Activated CD8-positive, alpha-beta memory T cell treated with anti-CD3 and anti-CD28 coated beads for 24 hours (primary cell): ENCODE data around the gene SPSB2.

Source experiments
- DNase-seq: peaks from one replicate; pipeline ENCODE4 v3.0.0-alpha.2; 2020

Gene SPSB2

DNA sequence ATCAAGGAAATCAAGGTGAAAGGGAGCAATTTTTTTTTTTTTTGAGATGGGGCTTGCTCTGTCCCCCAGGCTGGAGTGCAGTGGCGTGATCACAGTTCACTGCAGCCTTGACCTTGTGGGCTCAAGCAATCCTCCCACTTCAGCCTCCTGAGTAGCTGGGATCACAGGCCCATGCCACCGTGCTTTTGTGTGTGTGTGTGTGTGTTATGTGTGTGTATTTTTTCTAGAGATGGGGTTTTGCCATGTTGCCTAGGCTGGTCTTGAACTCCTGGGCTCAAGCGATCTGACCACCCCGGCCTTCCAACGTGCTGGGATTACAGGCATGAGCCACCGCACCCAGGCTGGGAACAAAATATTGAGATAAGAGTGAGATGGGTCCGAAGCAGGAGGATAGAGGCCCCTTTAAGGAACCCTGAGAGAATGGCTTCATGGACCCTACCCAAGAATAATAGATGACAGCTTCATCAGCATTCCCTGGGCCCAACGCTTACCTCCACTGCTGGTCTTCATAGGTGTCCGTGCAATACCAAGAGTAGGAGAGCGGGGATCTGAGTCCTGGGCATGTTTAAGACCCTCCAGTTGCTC, 23.0 kb downstream of the SPSB2 start:
- DNase-seq: no peak

- DNase-seq: no peak
These were observed 23.7 kb downstream of the SPSB2 start for GRCh38 chr12:6849427-6849826.

GRCh38 chr12:6847676-6848075, 25.4 kb downstream of the SPSB2 start:
- no peak for DNase-seq

- no peak for DNase-seq
These were observed 26.7 kb downstream of the SPSB2 start for GRCh38 chr12:6846316-6846869.

GRCh38 chr12:6845395-6845794, 27.7 kb downstream of the SPSB2 start:
- no peak for DNase-seq

- DNase-seq: no peak
These were observed 29.8 kb downstream of the SPSB2 start for GRCh38 chr12:6843118-6843902.

GRCh38 chr12:6842075-6842474, 31.0 kb downstream of the SPSB2 start:
- no peak for DNase-seq

- no peak for DNase-seq
These were observed 32.2 kb downstream of the SPSB2 start, which contains the start of gene GNB3 for GRCh38 chr12:6840761-6841515. GNB3 (plus strand) TSS chr12:6840925; CDS start chr12:6841288, 363 bp downstream.

DNA sequence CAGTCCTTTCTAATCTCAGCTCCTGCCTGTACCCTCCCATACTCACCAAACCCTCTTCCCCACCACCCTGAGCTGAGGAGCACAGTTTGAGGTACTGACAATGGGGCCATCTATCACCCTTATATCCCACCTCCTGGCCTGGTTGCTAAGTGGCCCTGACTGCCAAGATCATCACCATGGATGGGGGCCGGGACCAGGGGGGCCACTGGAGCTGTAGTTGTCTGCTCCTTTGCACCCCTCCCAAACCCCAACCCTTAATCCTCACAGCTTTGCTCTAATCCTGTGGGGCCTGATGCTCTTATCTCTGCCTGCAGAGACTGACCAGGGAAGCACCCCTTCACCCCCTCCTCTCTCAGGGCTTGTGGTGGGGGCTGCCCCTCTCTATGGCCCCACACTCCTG, 32.8 kb downstream of the SPSB2 start:
- DNase-seq: no peak

- no peak for DNase-seq
These were observed 33.5 kb downstream of the SPSB2 start for GRCh38 chr12:6839482-6840201.

DNA sequence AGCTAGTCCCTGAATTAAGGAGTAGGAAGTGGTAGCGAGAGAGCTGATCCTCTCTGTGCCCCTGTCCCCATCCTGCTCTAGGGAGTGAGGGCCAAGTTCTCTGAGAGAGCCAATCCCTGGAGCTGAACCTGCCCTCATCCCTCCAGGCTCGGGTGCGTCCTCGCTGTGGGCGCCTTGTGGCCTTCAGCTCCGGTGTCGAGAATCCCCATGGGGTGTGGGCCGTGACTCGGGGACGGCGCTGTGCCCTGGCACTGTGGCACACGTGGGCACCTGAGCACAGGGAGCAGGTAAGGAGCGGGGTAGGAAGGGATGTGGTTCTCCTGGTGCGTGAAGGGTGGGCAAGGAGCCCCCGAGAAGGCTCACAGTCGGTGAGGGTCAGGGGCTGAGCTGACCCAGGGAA, 34.2 kb downstream of the SPSB2 start:
- DNase-seq: no peak

DNA sequence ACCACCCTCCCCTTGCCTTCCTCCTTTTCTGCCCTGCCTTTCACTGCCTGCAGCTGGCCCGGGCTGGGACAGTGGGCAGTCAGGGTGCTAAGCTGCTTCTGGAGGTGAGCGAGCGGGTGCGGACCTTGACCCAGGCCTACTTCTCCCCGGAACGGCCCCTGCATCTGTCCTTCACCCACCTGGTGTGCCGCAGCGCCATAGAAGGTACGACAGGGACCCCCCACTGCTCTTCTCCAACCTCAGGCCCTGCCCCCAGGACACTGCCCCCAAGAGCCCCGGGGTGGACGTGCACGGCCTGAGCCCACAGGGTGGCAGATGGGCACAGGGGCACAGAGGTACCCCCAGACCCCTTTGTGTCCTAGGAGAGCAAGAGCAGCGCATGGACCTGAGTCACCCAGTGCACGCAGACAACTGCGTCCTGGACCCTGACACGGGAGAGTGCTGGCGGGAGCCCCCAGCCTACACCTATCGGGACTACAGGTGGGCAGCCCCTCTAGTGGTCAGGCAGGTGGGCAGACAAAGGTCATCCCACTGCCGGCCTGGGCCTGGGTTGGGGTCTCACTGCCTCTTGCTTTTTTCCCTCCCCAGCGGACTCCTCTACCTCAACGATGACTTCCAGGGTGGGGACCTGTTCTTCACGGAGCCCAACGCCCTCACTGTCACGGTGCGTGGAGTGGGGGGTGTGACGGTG, 35.6 kb downstream of the SPSB2 start:
- no peak for DNase-seq

DNA sequence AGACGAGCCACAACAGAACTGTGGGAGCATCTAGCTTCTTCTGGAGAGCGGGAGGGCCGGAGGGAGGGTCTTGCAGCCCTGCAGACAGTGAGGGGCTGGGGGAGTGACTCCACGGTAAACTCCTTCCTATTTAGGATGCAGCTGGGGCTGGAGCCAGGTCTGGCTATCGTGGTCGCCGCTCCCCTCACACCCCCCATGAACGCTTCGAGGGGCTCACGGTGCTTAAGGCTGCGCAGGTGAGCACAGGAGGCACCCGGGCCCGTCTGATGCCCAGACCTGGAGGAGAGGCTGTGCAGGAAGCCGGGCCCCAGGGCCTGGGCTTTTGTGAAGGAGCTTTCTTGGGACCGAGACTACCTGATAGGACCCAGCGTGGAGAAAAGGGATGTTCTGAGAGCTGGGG, 36.3 kb downstream of the SPSB2 start:
- no peak for DNase-seq

GRCh38 chr12:6834873-6835272, 38.2 kb downstream of the SPSB2 start:
- no peak for DNase-seq

GRCh38 chr12:6834254-6834653, 38.8 kb downstream of the SPSB2 start:
- no peak for DNase-seq

- no peak for DNase-seq
These were observed 39.8 kb downstream of the SPSB2 start for GRCh38 chr12:6833189-6833890.

DNA sequence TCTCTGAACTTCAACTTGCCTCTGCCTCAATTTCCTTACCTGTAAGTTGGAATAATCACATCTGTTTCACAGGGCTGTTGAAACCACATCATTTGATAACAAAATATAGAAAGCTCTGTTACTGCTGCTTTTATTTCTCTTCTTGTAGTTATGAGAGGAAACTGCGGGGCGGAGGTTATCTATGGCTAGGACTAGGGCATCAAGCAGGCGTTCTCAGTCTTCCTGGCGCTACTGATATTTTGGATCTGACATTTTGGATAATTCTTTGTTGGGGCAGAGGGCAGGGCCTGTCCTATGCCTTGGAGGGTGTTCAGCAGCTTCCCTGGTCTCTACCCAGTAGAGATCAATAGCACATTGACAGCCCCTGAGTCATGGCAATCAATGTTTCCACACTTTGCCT, 41.0 kb downstream of the SPSB2 start:
- no peak for DNase-seq

GRCh38 chr12:6831450-6831995, 41.6 kb downstream of the SPSB2 start:
- DNase-seq: no peak

- no peak for DNase-seq
These were observed 42.1 kb downstream of the SPSB2 start for GRCh38 chr12:6830999-6831398.

GRCh38 chr12:6830286-6830890, 42.7 kb downstream of the SPSB2 start:
- no peak for DNase-seq
